Measurements from ENCODE around the gene MAML2.

The MAML2 gene

DNA sequence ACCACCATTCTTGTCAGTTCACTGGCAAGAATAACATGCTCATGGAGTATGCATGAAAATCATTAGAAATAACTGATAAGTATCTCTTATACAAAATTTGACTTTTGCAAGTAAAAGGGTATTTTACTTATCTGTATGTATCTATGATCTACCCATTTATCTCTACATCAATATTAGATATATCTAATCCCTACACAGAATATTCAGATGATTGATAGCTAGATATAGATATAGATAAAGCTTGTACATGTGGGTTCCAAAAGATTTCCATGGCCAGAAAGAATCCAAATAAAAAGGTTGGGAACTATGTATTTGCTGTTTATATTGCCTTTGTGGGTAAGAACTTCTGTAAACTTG, 185.5 kb downstream of the MAML2 start:
- no peaks in the 10 kb centered on the region for H3K27me3 ChIP-seq (ENCODE audit: insufficient read depth, poor library complexity, severe bottlenecking)
- no peak for TF ChIP-seq POLR2AphosphoS5 (IDR thresholded peaks at IDR 0.05; ENCODE audit: low read depth)
- TF ChIP-seq, protein P1, sequence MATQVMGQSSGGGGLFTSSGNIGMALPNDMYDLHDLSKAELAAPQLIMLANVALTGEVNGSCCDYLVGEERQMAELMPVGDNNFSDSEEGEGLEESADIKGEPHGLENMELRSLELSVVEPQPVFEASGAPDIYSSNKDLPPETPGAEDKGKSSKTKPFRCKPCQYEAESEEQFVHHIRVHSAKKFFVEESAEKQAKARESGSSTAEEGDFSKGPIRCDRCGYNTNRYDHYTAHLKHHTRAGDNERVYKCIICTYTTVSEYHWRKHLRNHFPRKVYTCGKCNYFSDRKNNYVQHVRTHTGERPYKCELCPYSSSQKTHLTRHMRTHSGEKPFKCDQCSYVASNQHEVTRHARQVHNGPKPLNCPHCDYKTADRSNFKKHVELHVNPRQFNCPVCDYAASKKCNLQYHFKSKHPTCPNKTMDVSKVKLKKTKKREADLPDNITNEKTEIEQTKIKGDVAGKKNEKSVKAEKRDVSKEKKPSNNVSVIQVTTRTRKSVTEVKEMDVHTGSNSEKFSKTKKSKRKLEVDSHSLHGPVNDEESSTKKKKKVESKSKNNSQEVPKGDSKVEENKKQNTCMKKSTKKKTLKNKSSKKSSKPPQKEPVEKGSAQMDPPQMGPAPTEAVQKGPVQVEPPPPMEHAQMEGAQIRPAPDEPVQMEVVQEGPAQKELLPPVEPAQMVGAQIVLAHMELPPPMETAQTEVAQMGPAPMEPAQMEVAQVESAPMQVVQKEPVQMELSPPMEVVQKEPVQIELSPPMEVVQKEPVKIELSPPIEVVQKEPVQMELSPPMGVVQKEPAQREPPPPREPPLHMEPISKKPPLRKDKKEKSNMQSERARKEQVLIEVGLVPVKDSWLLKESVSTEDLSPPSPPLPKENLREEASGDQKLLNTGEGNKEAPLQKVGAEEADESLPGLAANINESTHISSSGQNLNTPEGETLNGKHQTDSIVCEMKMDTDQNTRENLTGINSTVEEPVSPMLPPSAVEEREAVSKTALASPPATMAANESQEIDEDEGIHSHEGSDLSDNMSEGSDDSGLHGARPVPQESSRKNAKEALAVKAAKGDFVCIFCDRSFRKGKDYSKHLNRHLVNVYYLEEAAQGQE (IDR thresholded peaks at IDR 0.05; ENCODE audit: insufficient replicate concordance, low read depth), result no peak
- TF ChIP-seq, protein P2, sequence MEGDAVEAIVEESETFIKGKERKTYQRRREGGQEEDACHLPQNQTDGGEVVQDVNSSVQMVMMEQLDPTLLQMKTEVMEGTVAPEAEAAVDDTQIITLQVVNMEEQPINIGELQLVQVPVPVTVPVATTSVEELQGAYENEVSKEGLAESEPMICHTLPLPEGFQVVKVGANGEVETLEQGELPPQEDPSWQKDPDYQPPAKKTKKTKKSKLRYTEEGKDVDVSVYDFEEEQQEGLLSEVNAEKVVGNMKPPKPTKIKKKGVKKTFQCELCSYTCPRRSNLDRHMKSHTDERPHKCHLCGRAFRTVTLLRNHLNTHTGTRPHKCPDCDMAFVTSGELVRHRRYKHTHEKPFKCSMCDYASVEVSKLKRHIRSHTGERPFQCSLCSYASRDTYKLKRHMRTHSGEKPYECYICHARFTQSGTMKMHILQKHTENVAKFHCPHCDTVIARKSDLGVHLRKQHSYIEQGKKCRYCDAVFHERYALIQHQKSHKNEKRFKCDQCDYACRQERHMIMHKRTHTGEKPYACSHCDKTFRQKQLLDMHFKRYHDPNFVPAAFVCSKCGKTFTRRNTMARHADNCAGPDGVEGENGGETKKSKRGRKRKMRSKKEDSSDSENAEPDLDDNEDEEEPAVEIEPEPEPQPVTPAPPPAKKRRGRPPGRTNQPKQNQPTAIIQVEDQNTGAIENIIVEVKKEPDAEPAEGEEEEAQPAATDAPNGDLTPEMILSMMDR (IDR thresholded peaks at IDR 0.05; ENCODE audit: insufficient read depth, low read length), result no peak
- no peak for TF ChIP-seq SPI1 (IDR thresholded peaks at IDR 0.05; ENCODE audit: borderline replicate concordance, low read depth)
- no peak for TF ChIP-seq GABPA (IDR thresholded peaks at IDR 0.05; ENCODE audit: low read depth)
- no peak overlapping the region for H3K4me3 ChIP-seq (replicated peaks; ENCODE audit: insufficient read depth, low read length)
- H3K27ac ChIP-seq (replicated peaks), result no peak overlapping the region
- no peak for DNase-seq (ENCODE audit: low read depth in 1 of 2, low spot score in 1 of 2)

DNA sequence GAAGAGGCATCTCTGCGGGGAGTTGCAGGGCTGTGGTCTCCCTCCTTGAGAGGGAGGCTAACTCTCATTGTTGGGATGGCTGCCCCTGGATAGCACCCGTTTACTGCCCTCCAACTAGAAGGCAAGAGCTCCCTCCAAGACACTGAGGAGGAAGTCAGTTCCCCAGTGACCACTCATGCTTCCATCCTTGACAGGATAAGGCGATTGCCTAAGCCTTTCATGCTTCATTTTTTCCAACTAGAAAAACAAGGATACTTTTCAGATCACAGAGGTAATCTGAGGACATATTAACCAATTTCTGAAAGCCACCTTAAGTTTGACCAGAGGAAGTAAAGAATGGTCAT, 186.6 kb downstream of the MAML2 start:
- TF ChIP-seq SPI1 (IDR thresholded peaks at IDR 0.05; ENCODE audit: borderline replicate concordance, low read depth) (no peak), POLR2AphosphoS5 (IDR thresholded peaks at IDR 0.05; ENCODE audit: low read depth) (no peak), GABPA (IDR thresholded peaks at IDR 0.05; ENCODE audit: low read depth) (no peak)
- TF ChIP-seq, protein P2 (IDR thresholded peaks at IDR 0.05; ENCODE audit: insufficient read depth, low read length), result no peak
- TF ChIP-seq, protein P1 (IDR thresholded peaks at IDR 0.05; ENCODE audit: insufficient replicate concordance, low read depth), result no peak
- Histone ChIP-seq H3K27me3 (ENCODE audit: insufficient read depth, poor library complexity, severe bottlenecking) (no peaks in the 10 kb centered on the region), H3K4me3 (replicated peaks; ENCODE audit: insufficient read depth, low read length) (no peak overlapping the region; the same call in 1 of the 2 replicates), H3K27ac (replicated peaks) (peak overlapping the region; percentile 37)
- DNase-seq (ENCODE audit: low read depth in 1 of 2, low spot score in 1 of 2), result peak in 1 of 2 experiments; percentile 66

DNA sequence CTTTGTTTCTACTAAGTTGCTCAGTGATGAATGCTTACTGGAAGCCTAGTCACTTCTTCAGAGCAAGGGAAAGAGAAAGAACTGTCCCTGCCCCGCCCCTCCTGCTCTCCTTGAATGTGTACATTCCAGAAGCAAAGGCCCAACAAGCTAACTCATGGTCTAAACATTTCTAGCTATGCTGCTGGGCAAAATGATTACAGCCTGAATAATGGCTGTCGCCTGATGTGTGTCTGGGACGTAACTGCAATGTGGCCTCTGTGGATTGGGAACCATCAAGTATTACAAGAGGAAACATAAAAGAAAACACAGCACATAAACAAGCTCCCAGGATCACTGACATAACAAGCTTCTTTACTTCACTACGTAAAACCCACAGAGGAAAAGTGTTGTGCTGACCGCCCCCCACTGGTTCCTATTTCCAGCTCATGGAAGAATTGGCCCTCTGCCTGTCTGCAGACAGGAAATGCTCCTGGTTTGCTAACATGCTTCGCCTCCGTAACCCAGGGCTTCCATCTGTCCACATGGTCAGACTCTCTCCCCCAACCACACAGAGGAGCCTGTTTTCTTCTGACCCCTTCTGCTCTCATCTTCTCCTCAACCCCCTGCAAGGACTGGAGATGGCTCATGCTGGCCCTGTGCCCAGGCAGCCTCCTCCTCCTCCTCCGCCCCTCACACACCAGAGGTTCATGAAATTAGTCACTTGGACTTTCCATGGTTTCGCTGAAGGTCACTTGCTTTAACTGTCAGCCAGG, 187.2 kb downstream of the MAML2 start:
- Histone ChIP-seq H3K4me3 (replicated peaks; ENCODE audit: insufficient read depth, low read length) (no peak overlapping the region; the same call in 1 of the 2 replicates), H3K27me3 (ENCODE audit: insufficient read depth, poor library complexity, severe bottlenecking) (no peaks in the 10 kb centered on the region), H3K27ac (replicated peaks) (peak overlapping the region; percentile 37; the same call in 1 of the 2 replicates)
- TF ChIP-seq POLR2AphosphoS5 (IDR thresholded peaks at IDR 0.05; ENCODE audit: low read depth), result no peak; the same call in 1 of the 2 replicates
- TF ChIP-seq, protein P1 (IDR thresholded peaks at IDR 0.05; ENCODE audit: insufficient replicate concordance, low read depth), result no peak
- no peak for TF ChIP-seq SPI1 (IDR thresholded peaks at IDR 0.05; ENCODE audit: borderline replicate concordance, low read depth)
- no peak for TF ChIP-seq GABPA (IDR thresholded peaks at IDR 0.05; ENCODE audit: low read depth)
- TF ChIP-seq, protein P2 (IDR thresholded peaks at IDR 0.05; ENCODE audit: insufficient read depth, low read length), result no peak
- peak in 1 of 2 experiments; percentile 44 for DNase-seq (ENCODE audit: low read depth in 1 of 2, low spot score in 1 of 2)

All from HL-60 (cell line).